Activated naive CD4-positive, alpha-beta T cell treated with anti-CD3 and anti-CD28 coated beads, Interleukin-2, amount 50 U/mL, for 72 hours (primary cell): ENCODE results near the gene MPP3. TPM values are rescaled to one million over a fixed set of nuclear protein-coding genes. Genes with fewer than 3 reads are reported as not detected.
"Not testable (repeated sequence)": the region's sequence is repeated elsewhere in the genome, so short reads cannot be mapped to it uniquely, and the experiment has no call there.

ENCODE experiments used
- ATAC-seq, 2 donors: fragments of 150-1000 bp; cut with Tn5 transposase; 2 replicates each; pipeline ENCODE4 v1.10.0; 2021; ENCODE audit warnings: mild to moderate bottlenecking in 2 of 2, moderate library complexity in 2 of 2
- DNase-seq, 2 donors: peaks; one replicate each; pipeline ENCODE4 v3.0.0; 2021 to 2022; ENCODE audit warnings: low spot score in 2 of 2
- H3K27ac Mint-ChIP-seq, 2 donors: one replicate each; pipeline ENCODE4 v1.8.0; 2022; ENCODE audit warnings: mild to moderate bottlenecking in 2 of 2, mixed read lengths in 2 of 2
- H3K36me3 Mint-ChIP-seq, 2 donors: one replicate each; pipeline ENCODE4 v1.8.0; 2022; ENCODE audit warnings: mixed read lengths in 2 of 2
- H3K9me3 Mint-ChIP-seq, 2 donors: one replicate each; pipeline ENCODE4 v1.8.0; 2022; ENCODE audit warnings: mixed read lengths in 2 of 2
- total RNA-seq, 2 donors: library from RNA; stranded (reverse); gene quantifications; one replicate each; pipeline ENCODE4 v1.2.3, GENCODE V29; 2022

MPP3 gene
- total RNA-seq, 2 donors from 2014 or later = 0.99 TPM; not detected in 1

- Mint-ChIP-seq H3K36me3 (no peaks in the 10 kb centered on the region), H3K9me3 (no peaks in the 10 kb centered on the region), H3K27ac (no peak overlapping the region)
- ATAC-seq = no peak
- DNase-seq = no peak
Observed at GRCh38 chr17:43845766-43846165, 12.8 kb upstream of the MPP3 start.

GRCh38 chr17:43844241-43844640, 11.3 kb upstream of the MPP3 start:
- DNase-seq (no peak), ATAC-seq (no peak)
- Mint-ChIP-seq H3K36me3 (no peaks in the 10 kb centered on the region), H3K27ac (no peak overlapping the region), H3K9me3 (no peaks in the 10 kb centered on the region)

GRCh38 chr17:43842975-43843325, 10.0 kb upstream of the MPP3 start:
- no peak for DNase-seq
- H3K9me3 Mint-ChIP-seq = no peaks in the 10 kb centered on the region
- no peak overlapping the region for H3K27ac Mint-ChIP-seq
- ATAC-seq = no peak
- no peaks in the 10 kb centered on the region for H3K36me3 Mint-ChIP-seq

- H3K36me3 Mint-ChIP-seq, ATAC-seq, DNase-seq, H3K27ac Mint-ChIP-seq, H3K9me3 Mint-ChIP-seq: not testable (repeated sequence)
Observed at GRCh38 chr17:43842091-43842974, 9.4 kb upstream of the MPP3 start.

GRCh38 chr17:43841282-43841681, 8.3 kb upstream of the MPP3 start:
- Mint-ChIP-seq H3K36me3 (no peaks in the 10 kb centered on the region), H3K9me3 (no peaks in the 10 kb centered on the region), H3K27ac (no peak overlapping the region)
- no peak for DNase-seq
- ATAC-seq = no peak

GRCh38 chr17:43840814-43841213, 7.9 kb upstream of the MPP3 start:
- H3K36me3 Mint-ChIP-seq = no peaks in the 10 kb centered on the region
- no peak overlapping the region for H3K27ac Mint-ChIP-seq
- no peak for ATAC-seq
- no peak for DNase-seq
- H3K9me3 Mint-ChIP-seq = no peaks in the 10 kb centered on the region

GRCh38 chr17:43839670-43840108, 6.7 kb upstream of the MPP3 start:
- DNase-seq (no peak), ATAC-seq (no peak)
- no peak overlapping the region for H3K27ac Mint-ChIP-seq
- no peaks in the 10 kb centered on the region for H3K9me3 Mint-ChIP-seq
- no peaks in the 10 kb centered on the region for H3K36me3 Mint-ChIP-seq

GRCh38 chr17:43834106-43834505, 1.2 kb upstream of the MPP3 start:
- no peak overlapping the region for H3K27ac Mint-ChIP-seq
- ATAC-seq (no peak), DNase-seq (no peak)
- H3K9me3 Mint-ChIP-seq = no peaks in the 10 kb centered on the region
- H3K36me3 Mint-ChIP-seq = peaks cover 0 to 6% of the 10 kb centered on the region in 2 donors

- ATAC-seq (peak; percentile 32 to 44), DNase-seq (no peak)
- Mint-ChIP-seq H3K9me3 (no peaks in the 10 kb centered on the region), H3K36me3 (peaks cover 0 to 6% of the 10 kb centered on the region in 2 donors), H3K27ac (no peak overlapping the region)
Observed at GRCh38 chr17:43832168-43832975, 574 bp downstream of the MPP3 start.

- DNase-seq (no peak), ATAC-seq (no peak)
- H3K36me3 Mint-ChIP-seq = peaks cover 0 to 6% of the 10 kb centered on the region in 2 donors
- no peak overlapping the region for H3K27ac Mint-ChIP-seq
- H3K9me3 Mint-ChIP-seq = no peaks in the 10 kb centered on the region
Observed at GRCh38 chr17:43831633-43832032, 1.3 kb downstream of the MPP3 start.

- DNase-seq (peak in 1 of 2 donors; percentile 16), ATAC-seq (peak; percentile 71 to 79)
- Mint-ChIP-seq H3K27ac (no peak overlapping the region), H3K36me3 (peaks cover 0 to 6% of the 10 kb centered on the region in 2 donors), H3K9me3 (no peaks in the 10 kb centered on the region)
Observed at GRCh38 chr17:43830510-43831140, 2.3 kb downstream of the MPP3 start.

- peaks cover 0 to 6% of the 10 kb centered on the region in 2 donors for H3K36me3 Mint-ChIP-seq
- ATAC-seq = no peak
- peak overlapping the region in 1 of 2 donors; percentile 42 for H3K27ac Mint-ChIP-seq
- no peaks in the 10 kb centered on the region for H3K9me3 Mint-ChIP-seq
- DNase-seq = no peak
Observed at GRCh38 chr17:43829738-43830137, 3.2 kb downstream of the MPP3 start.

- Mint-ChIP-seq H3K9me3 (no peaks in the 10 kb centered on the region), H3K36me3 (no peaks in the 10 kb centered on the region), H3K27ac (no peak overlapping the region)
- ATAC-seq (no peak), DNase-seq (no peak)
Observed at GRCh38 chr17:43827596-43827995, 5.3 kb downstream of the MPP3 start.

GRCh38 chr17:43826206-43826605, 6.7 kb downstream of the MPP3 start:
- H3K27ac Mint-ChIP-seq = no peak overlapping the region
- H3K9me3 Mint-ChIP-seq = no peaks in the 10 kb centered on the region
- no peak for DNase-seq
- no peak for ATAC-seq
- no peaks in the 10 kb centered on the region for H3K36me3 Mint-ChIP-seq

GRCh38 chr17:43825567-43825966, 7.4 kb downstream of the MPP3 start:
- H3K9me3 Mint-ChIP-seq = no peaks in the 10 kb centered on the region
- no peaks in the 10 kb centered on the region for H3K36me3 Mint-ChIP-seq
- ATAC-seq (no peak), DNase-seq (no peak)
- no peak overlapping the region for H3K27ac Mint-ChIP-seq

- Mint-ChIP-seq H3K36me3 (no peaks in the 10 kb centered on the region), H3K27ac (no peak overlapping the region), H3K9me3 (no peaks in the 10 kb centered on the region)
- no peak for ATAC-seq
- DNase-seq = no peak
Observed at GRCh38 chr17:43823350-43824084, 9.4 kb downstream of the MPP3 start.
